K562 (cell line): ENCODE data around the gene ARL11. TPM values are rescaled to one million over a fixed set of nuclear protein-coding genes. Genes with fewer than 3 reads are reported as not detected.
A peak's percentile ranks its signal among the peaks of the same experiment; 100 is the strongest.

Experiments used
- ASH1L ChIP-seq: fragments of 450-650 bp; IDR thresholded peaks from 2 replicates; pipeline ENCODE4 v1.6.1; 2018; ENCODE audit warnings: borderline replicate concordance, mild to moderate bottlenecking, low read depth; ENCODE audit not compliant: partially characterized antibody
- BDP1 ChIP-seq: IDR thresholded peaks from 3 replicates; pipeline ENCODE4 v1.6.1; 2011; ENCODE audit not compliant: insufficient read length, insufficient read depth
- C11orf30 ChIP-seq: fragments of 450-650 bp; IDR thresholded peaks from 2 replicates; pipeline ENCODE4 v1.6.1; 2016; ENCODE audit warnings: low read depth, mild to moderate bottlenecking
- ELF1 ChIP-seq: fragments of 200-800 bp; sonication (Bioruptor generic); IDR thresholded peaks from 2 replicates; pipeline ENCODE4 v1.6.1; 2016; ENCODE audit warnings: missing genetic modification characterization, missing compliant biosample characterization
- ETV6 ChIP-seq, 3 experiments: fragments of 150-350 bp in 1 of 3; sonication (generic) in 1 of 3; formaldehyde crosslinking in 1 of 3; IDR thresholded peaks; 2 replicates each; pipeline versions ENCODE4 v1.6.1 to v1.8.0; 2014 to 2022; ENCODE audit warnings: borderline replicate concordance in 2 of 3, low read depth in 2 of 3, antibody characterized with exemption in 1 of 3, low read length in 1 of 3, mild to moderate bottlenecking in 1 of 3, missing genetic modification reagents in 1 of 3
- EWSR1 ChIP-seq: fragments of 450-650 bp; IDR thresholded peaks from 2 replicates; pipeline ENCODE4 v1.6.1; 2018; ENCODE audit warnings: borderline replicate concordance, mild to moderate bottlenecking, low read depth, moderate library complexity; ENCODE audit not compliant: partially characterized antibody
- FOXJ2 ChIP-seq: fragments of 200-800 bp; sonication (Bioruptor generic); IDR thresholded peaks from 2 replicates; pipeline ENCODE4 v1.6.1; 2016; ENCODE audit warnings: missing genetic modification characterization, missing compliant biosample characterization
- GTF2E2 ChIP-seq: fragments of 200-800 bp; sonication (Bioruptor generic); IDR thresholded peaks from 2 replicates; pipeline ENCODE4 v1.6.1; 2016; ENCODE audit warnings: missing genetic modification characterization, missing compliant biosample characterization
- HDAC1 ChIP-seq, 2 experiments: fragments of 450-650 bp; IDR thresholded peaks; 2 replicates each; pipeline ENCODE4 v1.6.1; 2016 to 2017; ENCODE audit warnings: inconsistent platforms in 1 of 2, mild to moderate bottlenecking in 1 of 2, moderate library complexity in 1 of 2
- LCOR ChIP-seq: sonication (generic); formaldehyde crosslinking; IDR thresholded peaks from 2 replicates; pipeline ENCODE4 v1.8.0; 2022; ENCODE audit warnings: mild to moderate bottlenecking, missing genetic modification reagents
- MBD2 ChIP-seq: sonication (generic); IDR thresholded peaks from 2 replicates; pipeline ENCODE4 v1.6.1; 2016; ENCODE audit warnings: low read depth, borderline replicate concordance
- NFRKB ChIP-seq: fragments of 450-650 bp; IDR thresholded peaks from 2 replicates; pipeline ENCODE4 v1.6.1; 2016; ENCODE audit warnings: low read depth
- PHB ChIP-seq: fragments of 250-450 bp; sonication (Bioruptor Pico); IDR thresholded peaks from 2 replicates; pipeline ENCODE4 v1.5.0; 2021
- PML ChIP-seq: IDR thresholded peaks from 2 replicates; pipeline ENCODE4 v1.6.1; 2012; ENCODE audit warnings: low read length, inconsistent platforms
- RCOR1 ChIP-seq, 2 experiments: IDR thresholded peaks; 2 replicates each; pipeline ENCODE4 v1.6.1; 2012; ENCODE audit warnings: low read depth in 2 of 2, low read length in 2 of 2, borderline replicate concordance in 1 of 2, improper control_type of control experiment in 1 of 2
- SMARCA4 ChIP-seq: fragments of 450-650 bp; IDR thresholded peaks from 2 replicates; pipeline ENCODE4 v1.6.1; 2016
- SMARCE1 ChIP-seq: fragments of 450-650 bp; IDR thresholded peaks from 2 replicates; pipeline ENCODE4 v1.7.1; 2016; ENCODE audit warnings: mild to moderate bottlenecking
- SMC3 ChIP-seq: conservative IDR thresholded peaks from 2 replicates; pipeline ENCODE4 v1.6.1; 2011; ENCODE audit warnings: low read depth, low read length, improper control_type of control experiment; ENCODE audit not compliant: insufficient read depth
- TEAD1 ChIP-seq, 2 experiments: fragments of 450-650 bp in 1 of 2; sonication (generic) in 1 of 2; formaldehyde crosslinking; IDR thresholded peaks; 2 replicates each; pipeline versions ENCODE4 v1.4.0 to v1.8.0; 2020 to 2022; ENCODE audit warnings: mild to moderate bottlenecking in 2 of 2, missing genetic modification reagents in 1 of 2
- TEAD2 ChIP-seq: fragments of 450-650 bp; IDR thresholded peaks from 2 replicates; pipeline ENCODE4 v1.6.1; 2016; ENCODE audit warnings: missing genetic modification characterization, control low read depth, missing compliant biosample characterization
- ZNF316 ChIP-seq: fragments of 450-650 bp; IDR thresholded peaks from 2 replicates; pipeline ENCODE4 v1.6.1; 2016
- ZNF384 ChIP-seq: IDR thresholded peaks from 2 replicates; pipeline ENCODE4 v1.6.1; 2012; ENCODE audit warnings: low read depth, low read length, improper control_type of control experiment
- ZNF778 ChIP-seq: fragments of 450-650 bp; formaldehyde crosslinking; IDR thresholded peaks from 2 replicates; pipeline ENCODE4 v1.4.0; 2020; ENCODE audit warnings: mild to moderate bottlenecking, moderate library complexity
- ZNF830 ChIP-seq: fragments of 250-450 bp; sonication (Bioruptor Pico); IDR thresholded peaks from 2 replicates; pipeline ENCODE4 v1.5.0; 2021; ENCODE audit warnings: mild to moderate bottlenecking
- polyA plus RNA-seq, 8 experiments: library from polyadenylated mRNA; depleted of rRNA in 4 of 8; stranded (reverse) in 5 of 8; unstranded in 3 of 8; fragments of >200 nt; fragmentation: Nextera tagmentation in 2 of 8; fragmentation: Illumina TruSeq in 1 of 8; extraction: Ambion mirVana in 2 of 8; extraction: Trizol in 1 of 8; gene quantifications; 2 replicates each; pipeline versions ENCODE4 v1.2.1 to v1.2.3, GENCODE V29; 2011 to 2014; ENCODE audit warnings: inconsistent platforms in 1 of 8, missing spikeins in 1 of 8
- total RNA-seq, 7 experiments: library from RNA; depleted of rRNA in 6 of 7; stranded (reverse); fragments of >200 nt in 6 of 7; fragmentation: Illumina TruSeq in 2 of 7; extraction: Trizol in 2 of 7; gene quantifications; 2 replicates each; pipeline versions ENCODE4 v1.2.1 to v1.2.3, GENCODE V29; 2011 to 2021; ENCODE audit warnings: low replicate concordance in 1 of 7
- TF ChIP-seq, protein P1 (sequence below): fragments of 450-650 bp; formaldehyde crosslinking; IDR thresholded peaks from 2 replicates; pipeline ENCODE4 v1.4.0; 2020; ENCODE audit warnings: mild to moderate bottlenecking, moderate library complexity
- TF ChIP-seq, protein P2 (sequence below): fragments of 450-650 bp; IDR thresholded peaks from 2 replicates; pipeline ENCODE4 v1.6.1; 2017; ENCODE audit warnings: mild to moderate bottlenecking, moderate library complexity
- TF ChIP-seq, protein P3 (sequence below): fragments of 250-450 bp; sonication (Bioruptor Pico); IDR thresholded peaks from 2 replicates; pipeline ENCODE4 v1.5.0; 2021
- TF ChIP-seq, protein P4 (sequence below): conservative IDR thresholded peaks from 2 replicates; pipeline ENCODE4 v1.6.1; 2011; ENCODE audit warnings: low read depth, mild to moderate bottlenecking, low read length; ENCODE audit not compliant: control insufficient read depth

ARL11 gene
- total and polyA plus RNA-seq, 9 of the 15 experiments (the other 6 are each of a cell fraction or from before 2014, with no cell fraction given): 0.18 to 0.87 (median 0.45) TPM

DNA sequence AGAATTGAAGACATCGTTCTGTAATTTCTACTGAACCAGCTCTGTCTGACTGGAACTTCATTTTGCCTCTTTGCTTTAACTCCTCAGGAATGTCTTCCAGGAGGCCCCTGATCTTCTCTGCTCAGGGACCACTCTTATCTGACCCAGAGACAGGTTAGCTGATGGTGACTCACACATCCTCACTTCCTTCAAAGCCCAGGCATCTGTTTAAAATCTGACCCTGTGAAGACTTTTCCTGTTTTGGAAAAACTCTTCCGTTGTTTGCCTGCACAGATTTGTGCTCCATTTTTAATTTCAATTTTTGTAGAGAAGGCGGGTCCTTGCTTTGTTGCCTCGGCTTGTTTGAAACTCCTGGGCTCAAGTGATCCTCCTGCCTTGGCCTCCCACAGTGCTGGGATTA is 1.6 kb downstream of the ARL11 start (continued):
- TF ChIP-seq, protein P1, sequence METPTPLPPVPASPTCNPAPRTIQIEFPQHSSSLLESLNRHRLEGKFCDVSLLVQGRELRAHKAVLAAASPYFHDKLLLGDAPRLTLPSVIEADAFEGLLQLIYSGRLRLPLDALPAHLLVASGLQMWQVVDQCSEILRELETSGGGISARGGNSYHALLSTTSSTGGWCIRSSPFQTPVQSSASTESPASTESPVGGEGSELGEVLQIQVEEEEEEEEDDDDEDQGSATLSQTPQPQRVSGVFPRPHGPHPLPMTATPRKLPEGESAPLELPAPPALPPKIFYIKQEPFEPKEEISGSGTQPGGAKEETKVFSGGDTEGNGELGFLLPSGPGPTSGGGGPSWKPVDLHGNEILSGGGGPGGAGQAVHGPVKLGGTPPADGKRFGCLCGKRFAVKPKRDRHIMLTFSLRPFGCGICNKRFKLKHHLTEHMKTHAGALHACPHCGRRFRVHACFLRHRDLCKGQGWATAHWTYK (CRISPR knock-in tag): no peak
- TF ChIP-seq RCOR1 (IDR thresholded peaks at IDR 0.05; ENCODE audit: borderline replicate concordance in 1 of 2, low read depth in 2 of 2, low read length in 2 of 2): peak in 1 of 2 experiments; percentile 79; a peak in 2 of 4 replicates
- peak in 1 of 2 experiments; percentile 27; a peak in 1 of 4 replicates for TF ChIP-seq HDAC1 (IDR thresholded peaks at IDR 0.05)
- no peak for TF ChIP-seq ZNF778 (CRISPR knock-in tag)
- TF ChIP-seq TEAD1 (CRISPR knock-in tag; IDR thresholded peaks at IDR 0.05): no peak
- no peak for TF ChIP-seq TEAD2 (tag)
- no peak for TF ChIP-seq EWSR1
- no peak for TF ChIP-seq PML
- TF ChIP-seq SMC3: no peak
- peak; percentile 45; the same call in 1 of the 2 replicates for TF ChIP-seq SMARCA4
- TF ChIP-seq NFRKB: no peak
- no peak for TF ChIP-seq ZNF384
- TF ChIP-seq, protein P2, sequence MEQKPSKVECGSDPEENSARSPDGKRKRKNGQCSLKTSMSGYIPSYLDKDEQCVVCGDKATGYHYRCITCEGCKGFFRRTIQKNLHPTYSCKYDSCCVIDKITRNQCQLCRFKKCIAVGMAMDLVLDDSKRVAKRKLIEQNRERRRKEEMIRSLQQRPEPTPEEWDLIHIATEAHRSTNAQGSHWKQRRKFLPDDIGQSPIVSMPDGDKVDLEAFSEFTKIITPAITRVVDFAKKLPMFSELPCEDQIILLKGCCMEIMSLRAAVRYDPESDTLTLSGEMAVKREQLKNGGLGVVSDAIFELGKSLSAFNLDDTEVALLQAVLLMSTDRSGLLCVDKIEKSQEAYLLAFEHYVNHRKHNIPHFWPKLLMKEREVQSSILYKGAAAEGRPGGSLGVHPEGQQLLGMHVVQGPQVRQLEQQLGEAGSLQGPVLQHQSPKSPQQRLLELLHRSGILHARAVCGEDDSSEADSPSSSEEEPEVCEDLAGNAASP: no peak
- 0 out of 4 replicates have a peak, but pooled peaks of 1 of the 2 experiments have one; percentile 33 for TF ChIP-seq ETV6 (IDR thresholded peaks at IDR 0.05; ENCODE audit: borderline replicate concordance in 1 of 2, low read depth in 2 of 2, low read length in 1 of 2)
- no peak for TF ChIP-seq ETV6 (CRISPR knock-in tag; IDR thresholded peaks at IDR 0.05; ENCODE audit: borderline replicate concordance)
- no peak for TF ChIP-seq MBD2
- TF ChIP-seq C11orf30: no peak
- TF ChIP-seq SMARCE1: peak; percentile 45; the same call in 1 of the 2 replicates
- TF ChIP-seq ZNF316: no peak
- TF ChIP-seq BDP1: no peak
- no peak for TF ChIP-seq PHB (CRISPR knock-in tag)
- TF ChIP-seq FOXJ2 (tag): no peak
- TF ChIP-seq ELF1 (tag): no peak
- no peak for TF ChIP-seq GTF2E2 (tag)
- no peak for TF ChIP-seq ZNF830 (CRISPR knock-in tag)
- TF ChIP-seq, protein P3, sequence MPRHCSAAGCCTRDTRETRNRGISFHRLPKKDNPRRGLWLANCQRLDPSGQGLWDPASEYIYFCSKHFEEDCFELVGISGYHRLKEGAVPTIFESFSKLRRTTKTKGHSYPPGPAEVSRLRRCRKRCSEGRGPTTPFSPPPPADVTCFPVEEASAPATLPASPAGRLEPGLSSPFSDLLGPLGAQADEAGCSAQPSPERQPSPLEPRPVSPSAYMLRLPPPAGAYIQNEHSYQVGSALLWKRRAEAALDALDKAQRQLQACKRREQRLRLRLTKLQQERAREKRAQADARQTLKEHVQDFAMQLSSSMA (CRISPR knock-in tag): no peak
- TF ChIP-seq ASH1L: no peak
- TF ChIP-seq LCOR (CRISPR knock-in tag): no peak
- TF ChIP-seq, protein P4, sequence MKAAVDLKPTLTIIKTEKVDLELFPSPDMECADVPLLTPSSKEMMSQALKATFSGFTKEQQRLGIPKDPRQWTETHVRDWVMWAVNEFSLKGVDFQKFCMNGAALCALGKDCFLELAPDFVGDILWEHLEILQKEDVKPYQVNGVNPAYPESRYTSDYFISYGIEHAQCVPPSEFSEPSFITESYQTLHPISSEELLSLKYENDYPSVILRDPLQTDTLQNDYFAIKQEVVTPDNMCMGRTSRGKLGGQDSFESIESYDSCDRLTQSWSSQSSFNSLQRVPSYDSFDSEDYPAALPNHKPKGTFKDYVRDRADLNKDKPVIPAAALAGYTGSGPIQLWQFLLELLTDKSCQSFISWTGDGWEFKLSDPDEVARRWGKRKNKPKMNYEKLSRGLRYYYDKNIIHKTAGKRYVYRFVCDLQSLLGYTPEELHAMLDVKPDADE: no peak
